Activated CD8-positive, alpha-beta memory T cell treated with anti-CD3 and anti-CD28 coated beads, Interleukin-2, amount 50 U/mL, for 1 hour (primary cell): Measurements from ENCODE around the gene DICER1.

Experiments
- DNase-seq: peaks from one replicate; pipeline ENCODE4 v3.0.0-alpha.2; 2020; ENCODE audit errors: extremely low read depth

Gene DICER1

DNA sequence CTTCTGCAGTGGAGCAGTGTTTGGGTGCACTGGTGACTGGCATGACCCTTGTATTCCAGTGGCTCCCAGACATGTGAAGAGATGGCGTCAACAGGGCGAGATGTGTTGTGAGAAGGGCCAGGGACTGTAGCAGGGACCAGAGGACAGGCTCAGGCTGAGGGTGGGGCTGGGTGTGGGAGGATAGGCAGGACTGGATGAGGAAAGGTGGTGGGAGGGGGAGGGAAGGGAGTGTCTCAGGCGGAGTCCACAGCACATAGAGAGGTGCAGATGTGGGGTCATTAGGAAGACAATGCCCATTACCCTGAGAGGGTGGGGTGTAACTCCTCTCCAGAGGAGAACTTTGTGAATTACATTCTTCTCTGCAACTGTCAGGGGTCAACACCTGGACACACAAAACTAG, 78.5 kb downstream of the DICER1 start:
- DNase-seq, result no peak

DNA sequence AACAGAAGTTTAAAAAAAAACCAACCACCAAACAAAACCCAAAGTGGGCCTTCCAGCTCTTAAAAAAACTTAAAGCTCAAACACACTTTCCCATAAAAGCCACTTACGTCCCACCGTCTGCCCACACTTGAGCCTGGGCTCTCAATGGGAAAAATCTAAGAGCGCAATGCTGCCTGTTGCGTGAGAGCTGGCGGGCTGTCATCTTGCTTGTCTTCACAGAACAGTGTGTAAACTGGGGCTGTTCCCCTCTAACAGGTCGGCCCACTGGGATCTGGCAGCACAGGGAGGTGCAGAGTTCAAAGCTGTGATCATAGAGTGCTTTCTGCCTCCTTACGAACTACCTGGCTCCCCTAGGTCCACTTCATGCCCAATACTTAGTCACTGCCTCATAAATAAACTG, 80.0 kb downstream of the DICER1 start:
- no peak for DNase-seq

DNA sequence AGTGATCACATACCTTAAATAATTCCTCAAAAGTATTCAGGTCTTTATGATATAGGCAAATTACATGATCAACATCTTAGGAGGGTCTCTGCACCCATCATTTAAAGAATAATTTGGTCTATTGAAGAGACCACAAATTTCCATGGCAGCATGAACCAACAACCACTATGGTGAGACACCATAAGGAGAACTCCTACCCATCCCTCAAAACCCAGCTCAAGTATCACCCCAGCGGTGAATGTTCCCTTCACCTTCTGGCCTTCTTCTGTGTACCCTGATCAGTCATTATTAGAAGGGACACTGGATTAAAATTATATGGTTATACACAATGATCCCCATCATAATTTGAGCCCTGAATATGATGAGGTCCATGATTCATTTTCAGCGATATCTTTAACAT, 81.5 kb downstream of the DICER1 start:
- no peak for DNase-seq

- no peak for DNase-seq
Observed at GRCh38 chr14:95073947-95074346, 83.4 kb downstream of the DICER1 start.

- DNase-seq, result no peak
Observed at GRCh38 chr14:95072310-95072905, 84.9 kb downstream of the DICER1 start.

DNA sequence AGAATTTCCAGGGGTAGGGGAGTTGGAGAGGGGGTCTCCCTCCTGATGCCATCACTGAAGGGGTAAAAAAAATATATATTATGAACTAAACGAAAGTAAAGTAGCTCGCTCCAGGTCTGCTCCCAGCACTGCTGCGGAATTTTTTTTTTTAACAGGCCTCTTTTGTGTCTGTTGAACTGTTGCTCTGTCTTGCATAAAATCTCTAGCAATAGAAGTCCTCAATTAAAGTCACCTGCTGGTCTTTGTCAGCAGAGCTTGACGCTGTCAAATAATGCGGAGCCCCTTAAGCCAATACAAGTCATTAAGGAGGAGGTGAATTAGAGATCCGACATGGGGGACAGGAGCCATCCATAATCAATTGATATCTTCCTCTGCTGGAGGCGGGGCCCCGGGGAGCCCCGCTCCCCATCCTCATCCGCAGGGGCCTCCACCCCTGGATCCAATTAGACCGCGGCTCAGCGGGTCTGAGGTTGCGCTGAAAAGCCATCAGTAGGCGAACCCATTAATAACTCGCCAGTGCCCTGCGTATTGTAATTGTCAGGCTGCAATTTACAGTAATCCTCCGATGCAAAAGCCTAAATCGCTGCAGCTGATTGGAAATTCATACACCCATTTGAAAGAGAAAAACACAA, 85.6 kb downstream of the DICER1 start:
- no peak for DNase-seq

DNA sequence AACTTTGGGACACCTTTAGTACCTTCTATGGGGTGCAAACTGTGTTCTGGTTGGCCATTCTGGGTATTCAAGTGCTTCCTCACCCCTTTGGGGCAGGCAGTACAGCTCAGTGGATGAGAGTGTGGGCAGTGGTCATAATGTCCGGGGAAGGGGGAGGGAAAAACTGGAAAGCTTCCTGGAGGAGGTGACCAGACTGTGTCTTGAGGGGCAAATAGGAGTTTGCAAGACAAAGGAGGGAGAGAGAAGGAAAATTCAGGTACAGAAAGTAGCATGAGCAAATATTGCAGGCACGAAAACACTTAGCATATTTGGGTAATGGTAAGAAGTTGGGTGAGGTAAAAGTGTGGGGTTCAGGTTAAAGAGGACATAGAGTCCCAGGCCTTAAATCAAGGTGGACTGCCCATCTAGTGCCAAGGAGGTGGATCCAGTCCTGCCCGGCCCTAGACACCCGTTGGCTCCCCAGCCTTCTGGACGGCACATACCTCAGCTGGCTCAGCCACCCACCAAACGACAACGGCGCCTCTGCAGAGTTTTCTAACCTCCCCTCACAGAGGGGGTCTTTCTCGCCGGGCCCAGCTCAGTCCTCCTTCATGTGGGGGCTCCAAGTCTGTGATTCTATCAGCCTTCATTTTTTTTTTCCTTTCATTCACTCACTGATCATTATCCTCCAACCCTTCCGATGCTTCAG, 86.4 kb downstream of the DICER1 start:
- no peak for DNase-seq

DNA sequence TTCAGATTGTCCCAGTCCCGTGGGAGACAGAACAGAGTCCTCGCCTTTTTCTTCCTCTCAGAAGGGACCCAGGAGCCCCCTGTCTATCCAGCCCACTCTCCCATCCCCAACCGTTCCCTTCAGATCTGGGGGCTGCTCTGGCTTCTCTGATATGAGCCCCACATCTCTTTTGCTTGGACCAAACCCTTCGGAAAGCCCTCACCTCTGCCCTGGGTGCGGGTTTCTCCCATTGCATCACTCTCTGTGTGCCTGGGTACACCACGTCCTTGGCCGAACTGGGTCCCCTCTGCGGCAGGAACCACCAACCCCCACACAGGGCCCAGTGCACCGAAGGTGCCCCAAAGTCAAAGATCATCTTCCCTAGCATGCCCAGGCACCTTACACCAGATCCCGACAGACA, 87.8 kb downstream of the DICER1 start:
- DNase-seq, result no peak

GRCh38 chr14:95069018-95069417, 88.3 kb downstream of the DICER1 start:
- DNase-seq, result no peak

DNA sequence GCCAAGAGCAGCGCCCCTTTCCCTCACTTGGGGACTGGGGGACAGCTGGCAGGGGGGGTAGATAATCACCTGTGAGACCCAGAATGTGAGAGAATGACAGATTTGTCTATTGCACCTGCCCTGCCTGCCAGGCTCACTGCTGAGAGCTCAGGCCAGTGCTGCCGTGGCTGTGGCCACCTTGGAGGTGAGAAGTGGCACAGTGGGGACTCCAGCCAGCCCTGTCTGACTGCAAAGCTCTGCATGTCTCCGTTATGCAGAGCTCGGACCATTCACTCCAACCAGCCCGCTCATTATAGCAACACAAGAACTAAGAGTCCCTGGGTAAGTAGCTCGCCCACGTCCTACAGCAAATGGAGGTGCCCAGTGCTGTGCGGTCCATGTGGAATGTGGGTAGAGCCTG, 88.8 kb downstream of the DICER1 start:
- DNase-seq, result no peak

- DNase-seq, result no peak
Observed at GRCh38 chr14:95068080-95068479, 89.2 kb downstream of the DICER1 start.

DNA sequence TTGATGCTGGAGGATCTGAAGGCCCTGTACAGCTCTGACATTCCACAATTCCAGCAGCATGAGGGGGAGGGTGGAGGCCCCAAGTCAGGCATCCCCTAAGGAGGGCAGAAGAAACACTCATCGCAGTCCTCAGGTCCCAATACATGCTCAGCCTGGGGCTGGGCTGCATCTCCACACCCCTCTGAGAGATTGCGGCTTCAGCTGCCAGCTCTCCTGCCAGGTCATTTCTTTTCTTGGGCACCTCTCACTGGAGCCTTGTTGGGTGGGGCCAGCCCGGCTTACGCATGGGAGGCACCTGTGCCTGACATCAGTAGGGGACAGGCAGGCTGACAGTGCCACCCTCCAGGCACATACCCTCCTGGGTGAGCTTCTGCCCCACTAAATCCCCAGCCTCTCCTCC, 89.8 kb downstream of the DICER1 start:
- DNase-seq, result no peak

GRCh38 chr14:95066427-95066986, 90.8 kb downstream of the DICER1 start:
- DNase-seq, result no peak

DNA sequence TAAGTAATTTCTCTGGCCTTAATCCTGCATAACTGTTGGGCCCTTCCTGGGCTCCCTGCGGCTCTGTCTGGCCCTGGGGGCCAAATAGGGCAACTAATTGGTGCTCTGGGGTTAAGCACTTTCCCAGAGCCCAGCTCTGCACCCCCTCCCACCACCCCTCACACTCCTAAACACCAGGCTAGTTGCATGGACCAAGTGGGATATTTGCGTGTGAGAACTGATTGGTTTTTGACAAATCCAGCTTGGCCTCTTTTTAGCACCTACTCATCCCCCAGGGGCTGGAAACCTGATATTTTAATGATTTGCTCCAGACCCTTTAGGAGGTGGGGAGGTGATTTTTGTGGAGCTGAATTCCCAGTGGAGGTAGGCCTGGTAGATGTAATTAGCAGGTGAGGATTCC, 91.9 kb downstream of the DICER1 start:
- DNase-seq, result no peak

GRCh38 chr14:95064734-95065133, 92.6 kb downstream of the DICER1 start:
- DNase-seq, result no peak

DNA sequence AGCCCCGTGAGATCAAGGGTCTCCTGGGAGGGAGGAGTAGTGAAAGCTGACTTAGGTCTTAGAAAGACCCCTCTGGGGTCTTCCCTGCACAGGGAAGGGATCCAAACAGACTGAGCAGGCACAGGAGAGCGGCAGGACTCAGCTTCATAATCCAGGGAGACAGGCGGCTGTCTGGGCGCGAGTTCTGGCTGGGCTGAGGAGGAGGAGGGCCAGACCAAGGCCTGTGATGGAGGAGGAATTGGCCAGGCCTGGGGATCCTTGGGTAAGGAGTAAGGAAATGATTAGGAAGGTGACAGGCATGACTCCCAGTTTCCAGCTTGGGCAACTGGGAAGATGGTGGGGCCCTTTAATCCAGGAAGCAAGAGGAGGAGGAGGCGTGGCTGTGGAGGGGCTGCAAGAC, 93.1 kb downstream of the DICER1 start:
- no peak for DNase-seq

DNA sequence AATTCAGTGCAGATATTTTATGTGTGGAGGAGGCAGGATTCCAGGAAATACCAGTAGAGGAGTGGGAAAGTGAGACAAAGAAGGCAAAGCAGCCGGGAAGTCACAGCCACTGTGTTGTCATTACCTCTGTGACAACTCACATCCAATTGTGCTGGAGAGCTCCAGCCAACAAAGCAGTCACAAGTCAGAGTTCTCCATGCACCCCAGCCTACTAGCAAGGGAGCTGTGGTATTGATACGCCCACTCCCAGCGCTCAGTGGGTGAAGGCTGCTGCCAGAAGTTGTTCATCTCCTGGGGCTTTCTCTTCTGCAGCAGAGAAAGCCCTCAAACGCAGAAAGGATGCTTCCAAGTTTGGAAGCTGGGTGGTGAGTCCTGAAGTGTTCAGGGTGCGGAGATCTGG, 93.9 kb downstream of the DICER1 start:
- DNase-seq, result no peak

DNA sequence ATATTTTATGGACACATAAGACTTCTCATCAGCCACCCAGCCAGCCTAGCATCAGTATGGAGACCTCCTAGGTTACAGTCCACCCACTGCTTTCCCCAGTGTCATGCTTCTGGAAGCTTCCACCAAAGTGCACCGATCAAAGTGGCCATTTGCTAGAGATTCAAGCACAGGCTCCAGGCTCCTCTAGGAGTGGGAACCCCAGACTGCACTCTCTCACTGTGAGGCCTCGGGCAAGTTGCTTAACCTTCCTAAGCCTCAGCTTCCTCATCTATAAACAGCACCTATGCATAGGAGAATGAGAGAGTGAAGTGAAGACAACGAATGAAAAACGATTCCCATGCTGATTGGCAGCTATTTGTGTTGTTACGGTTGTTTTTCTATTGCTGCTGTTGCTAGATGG, 94.4 kb downstream of the DICER1 start:
- DNase-seq, result no peak

GRCh38 chr14:95062220-95062619, 95.1 kb downstream of the DICER1 start:
- no peak for DNase-seq

DNA sequence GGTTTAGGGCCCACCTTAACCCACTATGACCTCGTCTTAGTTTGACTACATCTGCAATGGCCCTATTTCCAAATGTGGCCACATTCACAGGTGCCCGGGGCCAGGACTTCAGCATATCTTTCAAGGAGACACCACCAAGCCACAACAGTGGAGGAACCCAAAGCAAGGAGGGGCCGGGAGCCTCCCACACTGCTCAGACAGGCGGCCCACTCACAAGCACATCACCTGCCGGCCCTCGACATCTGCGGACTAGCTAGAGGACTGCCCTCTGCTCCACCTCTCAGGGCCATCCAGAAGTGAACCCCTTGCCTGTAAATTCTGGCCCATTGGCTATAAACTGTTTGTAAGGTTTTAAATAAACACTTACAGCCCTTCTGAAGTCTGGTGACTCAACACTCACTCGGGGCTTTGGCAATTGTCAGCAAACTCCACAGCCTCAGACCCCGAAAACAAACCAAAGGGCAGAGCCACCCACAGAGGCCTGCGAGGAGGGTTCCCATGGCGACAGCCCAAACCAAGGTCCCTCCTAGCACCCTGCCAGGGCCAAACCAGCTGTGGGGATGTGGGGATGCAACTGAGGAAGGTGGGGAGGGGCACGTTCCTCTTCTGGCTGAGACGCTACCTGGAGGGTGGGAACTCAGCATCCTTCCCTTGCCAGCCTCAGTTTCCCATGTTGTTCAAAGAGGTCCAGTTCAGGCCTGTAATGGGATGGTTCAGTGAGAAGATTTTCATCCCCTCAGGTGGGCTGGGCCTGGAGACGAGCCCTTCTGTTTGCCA, 95.8 kb downstream of the DICER1 start:
- DNase-seq, result no peak

- DNase-seq, result no peak
Observed at GRCh38 chr14:95059126-95059525, 98.2 kb downstream of the DICER1 start.

GRCh38 chr14:95058491-95058890, 98.8 kb downstream of the DICER1 start:
- no peak for DNase-seq
